ENCODE data around the gene CYB561A3. TPM values are rescaled to one million over a fixed set of nuclear protein-coding genes. Genes with fewer than 3 reads are reported as not detected.

The CYB561A3 gene
- total and polyA plus RNA-seq, 2 of the 13 experiments (the other 11 are each of a cell fraction or from before 2014, with no cell fraction given), result 11.4 to 14.9 TPM

DNA sequence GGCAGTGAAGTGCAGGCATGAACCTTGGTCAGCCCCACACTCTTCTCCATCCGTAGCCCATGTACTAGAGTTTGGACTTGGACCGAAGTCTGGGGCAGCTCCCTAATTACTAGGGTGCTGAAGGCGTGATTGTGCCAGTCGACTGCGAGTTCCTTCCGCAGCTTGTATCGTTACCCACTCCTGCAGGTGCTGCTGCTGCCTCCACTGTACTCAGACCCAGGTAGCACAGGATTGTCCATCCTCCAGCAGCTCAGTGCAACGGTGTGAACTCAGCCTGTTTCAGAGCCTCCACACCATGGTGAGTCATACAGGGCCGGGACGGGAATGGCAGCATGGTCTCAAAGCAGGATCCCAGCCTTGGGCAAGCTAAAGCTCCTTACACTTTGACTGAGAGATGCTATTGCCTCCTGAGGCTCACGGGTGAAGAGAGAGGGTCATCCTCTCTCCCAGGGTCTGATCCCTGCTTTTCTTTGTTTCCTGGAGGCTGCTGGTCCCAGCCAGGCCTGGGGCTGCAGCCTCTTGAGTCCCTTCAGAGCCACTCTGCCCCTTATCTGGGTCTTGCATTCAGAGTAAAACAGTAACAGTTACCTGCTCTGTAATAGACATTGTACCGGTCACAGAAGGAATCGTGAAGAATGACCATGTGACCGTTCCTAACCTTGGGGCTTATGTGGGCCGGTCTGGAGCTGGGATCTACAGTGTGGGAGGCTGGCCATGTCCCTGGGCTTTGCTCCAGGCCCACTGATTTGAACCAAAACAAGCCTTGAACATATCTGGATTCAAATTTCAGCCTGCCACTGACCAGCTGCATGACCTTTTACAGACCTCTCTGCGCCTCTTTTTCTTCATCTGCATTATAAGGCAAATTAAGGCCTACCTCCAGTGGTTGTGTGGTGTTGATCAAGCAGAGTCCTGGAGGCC is 27.0 kb downstream of the CYB561A3 start (continued):
- TF ChIP-seq RFX5 (IDR thresholded peaks at IDR 0.05; ENCODE audit: low read depth, low read length) (no peak), NR2F1 (CRISPR knock-in tag; IDR thresholded peaks at IDR 0.05) (no peak), TGIF2 (CRISPR knock-in tag; IDR thresholded peaks at IDR 0.05) (peak; percentile 68; the same call in 1 of the 2 replicates), MAF1 (CRISPR knock-in tag; IDR thresholded peaks at IDR 0.05; ENCODE audit: borderline replicate concordance) (no peak), ZNF589 (CRISPR knock-in tag; conservative IDR thresholded peaks at IDR 0.05) (0 out of 2 replicates have a peak, but pooled peaks have one; percentile 44), SNRNP70 (IDR thresholded peaks at IDR 0.05; ENCODE audit: low read depth, low read length) (no peak), ZNF562 (CRISPR knock-in tag; IDR thresholded peaks at IDR 0.05; ENCODE audit: borderline replicate concordance) (no peak), NBN (conservative IDR thresholded peaks at IDR 0.05) (no peak), ZKSCAN5 (CRISPR knock-in tag; IDR thresholded peaks at IDR 0.05) (0 out of 2 replicates have a peak, but pooled peaks have one; percentile 65), ZMAT3 (CRISPR knock-in tag; conservative IDR thresholded peaks at IDR 0.05) (no peak), ATF1 (CRISPR knock-in tag; IDR thresholded peaks at IDR 0.05) (no peak), MIXL1 (CRISPR knock-in tag; IDR thresholded peaks at IDR 0.05) (peak; percentile 89), BHLHE40 (IDR thresholded peaks at IDR 0.05; ENCODE audit: low read length) (peak; percentile 37; the same call in 1 of the 2 replicates), ZNF124 (CRISPR knock-in tag; IDR thresholded peaks at IDR 0.05) (no peak), ZNF234 (CRISPR knock-in tag; conservative IDR thresholded peaks at IDR 0.05) (no peak), IRX3 (CRISPR knock-in tag; IDR thresholded peaks at IDR 0.05; ENCODE audit: borderline replicate concordance, low read depth) (no peak), KLF11 (CRISPR knock-in tag; IDR thresholded peaks at IDR 0.05) (0 out of 2 replicates have a peak, but pooled peaks have one; percentile 60)
- TF ChIP-seq, protein P1, sequence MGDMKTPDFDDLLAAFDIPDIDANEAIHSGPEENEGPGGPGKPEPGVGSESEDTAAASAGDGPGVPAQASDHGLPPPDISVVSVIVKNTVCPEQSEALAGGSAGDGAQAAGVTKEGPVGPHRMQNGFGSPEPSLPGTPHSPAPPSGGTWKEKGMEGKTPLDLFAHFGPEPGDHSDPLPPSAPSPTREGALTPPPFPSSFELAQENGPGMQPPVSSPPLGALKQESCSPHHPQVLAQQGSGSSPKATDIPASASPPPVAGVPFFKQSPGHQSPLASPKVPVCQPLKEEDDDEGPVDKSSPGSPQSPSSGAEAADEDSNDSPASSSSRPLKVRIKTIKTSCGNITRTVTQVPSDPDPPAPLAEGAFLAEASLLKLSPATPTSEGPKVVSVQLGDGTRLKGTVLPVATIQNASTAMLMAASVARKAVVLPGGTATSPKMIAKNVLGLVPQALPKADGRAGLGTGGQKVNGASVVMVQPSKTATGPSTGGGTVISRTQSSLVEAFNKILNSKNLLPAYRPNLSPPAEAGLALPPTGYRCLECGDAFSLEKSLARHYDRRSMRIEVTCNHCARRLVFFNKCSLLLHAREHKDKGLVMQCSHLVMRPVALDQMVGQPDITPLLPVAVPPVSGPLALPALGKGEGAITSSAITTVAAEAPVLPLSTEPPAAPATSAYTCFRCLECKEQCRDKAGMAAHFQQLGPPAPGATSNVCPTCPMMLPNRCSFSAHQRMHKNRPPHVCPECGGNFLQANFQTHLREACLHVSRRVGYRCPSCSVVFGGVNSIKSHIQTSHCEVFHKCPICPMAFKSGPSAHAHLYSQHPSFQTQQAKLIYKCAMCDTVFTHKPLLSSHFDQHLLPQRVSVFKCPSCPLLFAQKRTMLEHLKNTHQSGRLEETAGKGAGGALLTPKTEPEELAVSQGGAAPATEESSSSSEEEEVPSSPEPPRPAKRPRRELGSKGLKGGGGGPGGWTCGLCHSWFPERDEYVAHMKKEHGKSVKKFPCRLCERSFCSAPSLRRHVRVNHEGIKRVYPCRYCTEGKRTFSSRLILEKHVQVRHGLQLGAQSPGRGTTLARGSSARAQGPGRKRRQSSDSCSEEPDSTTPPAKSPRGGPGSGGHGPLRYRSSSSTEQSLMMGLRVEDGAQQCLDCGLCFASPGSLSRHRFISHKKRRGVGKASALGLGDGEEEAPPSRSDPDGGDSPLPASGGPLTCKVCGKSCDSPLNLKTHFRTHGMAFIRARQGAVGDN (CRISPR knock-in tag; IDR thresholded peaks at IDR 0.05), result peak; percentile 89
- TF ChIP-seq, protein P2, sequence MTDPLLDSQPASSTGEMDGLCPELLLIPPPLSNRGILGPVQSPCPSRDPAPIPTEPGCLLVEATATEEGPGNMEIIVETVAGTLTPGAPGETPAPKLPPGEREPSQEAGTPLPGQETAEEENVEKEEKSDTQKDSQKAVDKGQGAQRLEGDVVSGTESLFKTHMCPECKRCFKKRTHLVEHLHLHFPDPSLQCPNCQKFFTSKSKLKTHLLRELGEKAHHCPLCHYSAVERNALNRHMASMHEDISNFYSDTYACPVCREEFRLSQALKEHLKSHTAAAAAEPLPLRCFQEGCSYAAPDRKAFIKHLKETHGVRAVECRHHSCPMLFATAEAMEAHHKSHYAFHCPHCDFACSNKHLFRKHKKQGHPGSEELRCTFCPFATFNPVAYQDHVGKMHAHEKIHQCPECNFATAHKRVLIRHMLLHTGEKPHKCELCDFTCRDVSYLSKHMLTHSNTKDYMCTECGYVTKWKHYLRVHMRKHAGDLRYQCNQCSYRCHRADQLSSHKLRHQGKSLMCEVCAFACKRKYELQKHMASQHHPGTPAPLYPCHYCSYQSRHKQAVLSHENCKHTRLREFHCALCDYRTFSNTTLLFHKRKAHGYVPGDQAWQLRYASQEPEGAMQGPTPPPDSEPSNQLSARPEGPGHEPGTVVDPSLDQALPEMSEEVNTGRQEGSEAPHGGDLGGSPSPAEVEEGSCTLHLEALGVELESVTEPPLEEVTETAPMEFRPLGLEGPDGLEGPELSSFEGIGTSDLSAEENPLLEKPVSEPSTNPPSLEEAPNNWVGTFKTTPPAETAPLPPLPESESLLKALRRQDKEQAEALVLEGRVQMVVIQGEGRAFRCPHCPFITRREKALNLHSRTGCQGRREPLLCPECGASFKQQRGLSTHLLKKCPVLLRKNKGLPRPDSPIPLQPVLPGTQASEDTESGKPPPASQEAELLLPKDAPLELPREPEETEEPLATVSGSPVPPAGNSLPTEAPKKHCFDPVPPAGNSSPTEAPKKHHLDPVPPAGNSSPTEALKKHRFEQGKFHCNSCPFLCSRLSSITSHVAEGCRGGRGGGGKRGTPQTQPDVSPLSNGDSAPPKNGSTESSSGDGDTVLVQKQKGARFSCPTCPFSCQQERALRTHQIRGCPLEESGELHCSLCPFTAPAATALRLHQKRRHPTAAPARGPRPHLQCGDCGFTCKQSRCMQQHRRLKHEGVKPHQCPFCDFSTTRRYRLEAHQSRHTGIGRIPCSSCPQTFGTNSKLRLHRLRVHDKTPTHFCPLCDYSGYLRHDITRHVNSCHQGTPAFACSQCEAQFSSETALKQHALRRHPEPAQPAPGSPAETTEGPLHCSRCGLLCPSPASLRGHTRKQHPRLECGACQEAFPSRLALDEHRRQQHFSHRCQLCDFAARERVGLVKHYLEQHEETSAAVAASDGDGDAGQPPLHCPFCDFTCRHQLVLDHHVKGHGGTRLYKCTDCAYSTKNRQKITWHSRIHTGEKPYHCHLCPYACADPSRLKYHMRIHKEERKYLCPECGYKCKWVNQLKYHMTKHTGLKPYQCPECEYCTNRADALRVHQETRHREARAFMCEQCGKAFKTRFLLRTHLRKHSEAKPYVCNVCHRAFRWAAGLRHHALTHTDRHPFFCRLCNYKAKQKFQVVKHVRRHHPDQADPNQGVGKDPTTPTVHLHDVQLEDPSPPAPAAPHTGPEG (CRISPR knock-in tag; IDR thresholded peaks at IDR 0.05), result no peak
- TF ChIP-seq, protein P3, sequence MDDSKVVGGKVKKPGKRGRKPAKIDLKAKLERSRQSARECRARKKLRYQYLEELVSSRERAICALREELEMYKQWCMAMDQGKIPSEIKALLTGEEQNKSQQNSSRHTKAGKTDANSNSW (CRISPR knock-in tag; IDR thresholded peaks at IDR 0.05; ENCODE audit: borderline replicate concordance), result no peak

All from HepG2 (cell line).